Measurements from ENCODE around the gene DACT1. TPM values are rescaled to one million over a fixed set of nuclear protein-coding genes. Genes with fewer than 3 reads are reported as not detected.

Gene DACT1
- polyA plus RNA-seq, 2 of the 4 experiments (the other 2 are of a cell fraction) = 0.45 to 0.89 TPM

GRCh38 chr14:58677001-58677400 lies 39.2 kb downstream of the DACT1 start (continued):
- TF ChIP-seq, protein P1, sequence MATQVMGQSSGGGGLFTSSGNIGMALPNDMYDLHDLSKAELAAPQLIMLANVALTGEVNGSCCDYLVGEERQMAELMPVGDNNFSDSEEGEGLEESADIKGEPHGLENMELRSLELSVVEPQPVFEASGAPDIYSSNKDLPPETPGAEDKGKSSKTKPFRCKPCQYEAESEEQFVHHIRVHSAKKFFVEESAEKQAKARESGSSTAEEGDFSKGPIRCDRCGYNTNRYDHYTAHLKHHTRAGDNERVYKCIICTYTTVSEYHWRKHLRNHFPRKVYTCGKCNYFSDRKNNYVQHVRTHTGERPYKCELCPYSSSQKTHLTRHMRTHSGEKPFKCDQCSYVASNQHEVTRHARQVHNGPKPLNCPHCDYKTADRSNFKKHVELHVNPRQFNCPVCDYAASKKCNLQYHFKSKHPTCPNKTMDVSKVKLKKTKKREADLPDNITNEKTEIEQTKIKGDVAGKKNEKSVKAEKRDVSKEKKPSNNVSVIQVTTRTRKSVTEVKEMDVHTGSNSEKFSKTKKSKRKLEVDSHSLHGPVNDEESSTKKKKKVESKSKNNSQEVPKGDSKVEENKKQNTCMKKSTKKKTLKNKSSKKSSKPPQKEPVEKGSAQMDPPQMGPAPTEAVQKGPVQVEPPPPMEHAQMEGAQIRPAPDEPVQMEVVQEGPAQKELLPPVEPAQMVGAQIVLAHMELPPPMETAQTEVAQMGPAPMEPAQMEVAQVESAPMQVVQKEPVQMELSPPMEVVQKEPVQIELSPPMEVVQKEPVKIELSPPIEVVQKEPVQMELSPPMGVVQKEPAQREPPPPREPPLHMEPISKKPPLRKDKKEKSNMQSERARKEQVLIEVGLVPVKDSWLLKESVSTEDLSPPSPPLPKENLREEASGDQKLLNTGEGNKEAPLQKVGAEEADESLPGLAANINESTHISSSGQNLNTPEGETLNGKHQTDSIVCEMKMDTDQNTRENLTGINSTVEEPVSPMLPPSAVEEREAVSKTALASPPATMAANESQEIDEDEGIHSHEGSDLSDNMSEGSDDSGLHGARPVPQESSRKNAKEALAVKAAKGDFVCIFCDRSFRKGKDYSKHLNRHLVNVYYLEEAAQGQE (IDR thresholded peaks at IDR 0.05) = no peak
- no peak for TF ChIP-seq KDM1A (IDR thresholded peaks at IDR 0.05; ENCODE audit: low read depth)
- TF ChIP-seq HEYL (CRISPR knock-in tag; IDR thresholded peaks at IDR 0.05) = no peak
- TF ChIP-seq ZSCAN20 (CRISPR knock-in tag; IDR thresholded peaks at IDR 0.05) = no peak
- TF ChIP-seq TP53 (CRISPR knock-in tag; IDR thresholded peaks at IDR 0.05) = no peak
- TF ChIP-seq ZC3H11A (IDR thresholded peaks at IDR 0.05) = no peak

GRCh38 chr14:58677517-58677916 lies 39.8 kb downstream of the DACT1 start:
- Histone ChIP-seq H3K27ac (no peak overlapping the region), H3K4me1 (no peaks in the 10 kb centered on the region), H3K4me2 (no peak overlapping the region), H3K9me3 (no peaks in the 10 kb centered on the region), H3K4me3 (no peak overlapping the region)
- ATAC-seq (no peak), DNase-seq (ENCODE audit: low read depth in 1 of 2, low spot score in 1 of 2) (no peak), FAIRE-seq (no peak)
- WGBS (ENCODE audit: missing lambda C conversion rate) = 58% methylated on average over 4 of the region's 4 CpGs
- TF ChIP-seq, protein P2, sequence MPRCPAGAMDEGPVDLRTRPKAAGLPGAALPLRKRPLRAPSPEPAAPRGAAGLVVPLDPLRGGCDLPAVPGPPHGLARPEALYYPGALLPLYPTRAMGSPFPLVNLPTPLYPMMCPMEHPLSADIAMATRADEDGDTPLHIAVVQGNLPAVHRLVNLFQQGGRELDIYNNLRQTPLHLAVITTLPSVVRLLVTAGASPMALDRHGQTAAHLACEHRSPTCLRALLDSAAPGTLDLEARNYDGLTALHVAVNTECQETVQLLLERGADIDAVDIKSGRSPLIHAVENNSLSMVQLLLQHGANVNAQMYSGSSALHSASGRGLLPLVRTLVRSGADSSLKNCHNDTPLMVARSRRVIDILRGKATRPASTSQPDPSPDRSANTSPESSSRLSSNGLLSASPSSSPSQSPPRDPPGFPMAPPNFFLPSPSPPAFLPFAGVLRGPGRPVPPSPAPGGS (IDR thresholded peaks at IDR 0.05) = no peak
- TF ChIP-seq JUN (IDR thresholded peaks at IDR 0.05) = no peak
- no peak for TF ChIP-seq HDAC2 (IDR thresholded peaks at IDR 0.05)
- CTCF ChIA-PET = no interaction called here
- POLR2A ChIA-PET = no interaction called here

DNA sequence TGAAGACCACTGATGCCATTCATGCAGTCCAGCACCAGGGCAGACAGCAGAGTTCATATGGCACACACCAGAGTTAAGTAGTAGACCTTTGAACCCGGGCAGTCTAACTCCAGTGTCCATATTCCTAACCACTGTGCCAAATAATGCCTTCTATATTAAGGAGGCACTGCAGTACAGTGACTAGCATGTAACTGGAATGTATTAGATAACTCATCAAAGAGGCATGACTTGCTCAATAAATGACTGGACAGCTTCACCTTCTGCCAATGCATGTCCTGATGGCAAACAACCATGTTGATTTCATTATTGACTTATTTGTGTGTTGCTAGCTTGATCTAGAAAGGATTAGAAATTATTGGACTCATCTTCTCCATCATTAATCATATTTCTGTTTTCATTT lies 40.2 kb downstream of the DACT1 start:
- H3K27ac ChIP-seq = no peak overlapping the region
- H3K4me2 ChIP-seq = no peak overlapping the region
- 13% methylated on average over 1 of the region's 1 CpG for WGBS (ENCODE audit: missing lambda C conversion rate)
- no peak overlapping the region for H3K4me3 ChIP-seq
- TF ChIP-seq MAZ (IDR thresholded peaks at IDR 0.05; ENCODE audit: borderline replicate concordance, low read depth, low read length) (no peak), GATA3 (IDR thresholded peaks at IDR 0.05; ENCODE audit: borderline replicate concordance) (no peak), SMC3 (IDR thresholded peaks at IDR 0.05) (no peak), KDM5A (IDR thresholded peaks at IDR 0.05) (no peak), ZC3H11A (IDR thresholded peaks at IDR 0.05) (no peak), JUNB (IDR thresholded peaks at IDR 0.05) (no peak), HOXB13 (CRISPR knock-in tag; IDR thresholded peaks at IDR 0.05; ENCODE audit: low read depth) (no peak), PHF8 (IDR thresholded peaks at IDR 0.05; ENCODE audit: borderline replicate concordance, low read depth) (no peak), HEYL (CRISPR knock-in tag; IDR thresholded peaks at IDR 0.05) (no peak), EHMT2 (IDR thresholded peaks at IDR 0.05; ENCODE audit: low read depth) (no peak), ELK1 (IDR thresholded peaks at IDR 0.05; ENCODE audit: low read depth, low read length) (no peak), HMGXB4 (CRISPR knock-in tag; IDR thresholded peaks at IDR 0.05; ENCODE audit: borderline replicate concordance) (no peak), ZNF302 (CRISPR knock-in tag; IDR thresholded peaks at IDR 0.05) (no peak), KDM1A (IDR thresholded peaks at IDR 0.05; ENCODE audit: low read depth) (no peak)
- TF ChIP-seq, protein P2 (IDR thresholded peaks at IDR 0.05) = no peak
- TF ChIP-seq, protein P3, sequence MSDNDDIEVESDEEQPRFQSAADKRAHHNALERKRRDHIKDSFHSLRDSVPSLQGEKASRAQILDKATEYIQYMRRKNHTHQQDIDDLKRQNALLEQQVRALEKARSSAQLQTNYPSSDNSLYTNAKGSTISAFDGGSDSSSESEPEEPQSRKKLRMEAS (IDR thresholded peaks at IDR 0.05) = no peak
- ChIA-PET CTCF (no interaction called here), POLR2A (no interaction called here)
- no peak for FAIRE-seq
- no peaks in the 10 kb centered on the region for H3K4me1 ChIP-seq
- no peaks in the 10 kb centered on the region for H3K9me3 ChIP-seq
- no peak for ATAC-seq
- DNase-seq (ENCODE audit: low read depth in 1 of 2, low spot score in 1 of 2) = no peak
